Esophagus muscularis mucosa (tissue), 4 donors: ENCODE results near the gene RNF34. TPM values are rescaled to one million over a fixed set of nuclear protein-coding genes. Genes with fewer than 3 reads are reported as not detected.

ENCODE experiments used
- DNase-seq: peaks from one replicate; pipeline ENCODE4 v3.0.0-alpha.2; 2017; ENCODE audit errors: extremely low spot score
- H3K27ac ChIP-seq, 4 donors: fragments of 200-600 bp; sonication (generic); replicated peaks in 1 of 4; 1 replicate in 3 of 4; 2 replicates in 1 of 4; pipeline ENCODE4 v1.5.1; 2016 to 2019; ENCODE audit warnings: mild to moderate bottlenecking in 1 of 4
- H3K27me3 ChIP-seq, 4 donors: fragments of 200-600 bp; sonication (generic); one replicate each; pipeline versions ENCODE4 v1.5.1 to v1.6.0; 2016 to 2019
- H3K36me3 ChIP-seq, 4 donors: fragments of 200-600 bp; sonication (generic); one replicate each; pipeline ENCODE4 v1.5.1; 2016 to 2019
- H3K4me1 ChIP-seq, 4 donors: fragments of 200-600 bp; sonication (generic); one replicate each; pipeline ENCODE4 v1.5.1; 2016 to 2019
- H3K4me3 ChIP-seq, 4 donors: fragments of 200-600 bp; sonication (generic); 1 replicate in 2 of 4; 2 replicates in 2 of 4; pipeline ENCODE4 v1.5.1; 2016 to 2019; ENCODE audit warnings: mild to moderate bottlenecking in 4 of 4, moderate library complexity in 1 of 4
- H3K9me3 ChIP-seq, 4 donors: fragments of 200-600 bp; sonication (generic); 1 replicate in 3 of 4; 2 replicates in 1 of 4; pipeline ENCODE4 v1.5.1; 2016 to 2019
- CTCF ChIP-seq, 3 experiments: fragments of 200-600 bp in 2 of 3; fragments of 450-650 bp in 1 of 3; sonication (generic) in 2 of 3; IDR thresholded peaks; one replicate each; pipeline ENCODE4 v1.5.1; 2017 to 2019; ENCODE audit warnings: antibody characterized with exemption in 3 of 3, mild to moderate bottlenecking in 2 of 3, moderate library complexity in 1 of 3
- EP300 ChIP-seq: sonication (generic); formaldehyde crosslinking; IDR thresholded peaks from one replicate; pipeline ENCODE4 v1.6.1; 2017; ENCODE audit warnings: antibody characterized with exemption
- POLR2A ChIP-seq: fragments of 450-650 bp; IDR thresholded peaks from one replicate; pipeline ENCODE4 v1.6.1; 2017; ENCODE audit warnings: antibody characterized with exemption, moderate library complexity, mild to moderate bottlenecking, low read depth
- POLR2AphosphoS5 ChIP-seq, 2 donors: sonication (generic); formaldehyde crosslinking; IDR thresholded peaks; one replicate each; pipeline ENCODE4 v1.6.1; 2017; ENCODE audit warnings: antibody characterized with exemption in 2 of 2
- WGBS: methylation state at CpG from one replicate; pipeline ENCODE4 v1.1.5; 2018; 5-methylcytosine and 5-hydroxymethylcytosine counted together
- intact Hi-C: fragments of 100-400 bp; cut with DNase I; formaldehyde crosslinking; loops from one replicate; pipeline ENCODE4 v1.15.1; 2023
- total RNA-seq, 4 donors: library from RNA; depleted of rRNA; stranded (reverse); fragments of >200 nt; gene quantifications; one replicate each; pipeline versions ENCODE4 v1.1.0 to v1.2.1, GENCODE V29; 2016

The RNF34 gene
- total RNA-seq, 4 donors from 2014 or later = 39.6 to 69.9 (median 46.6) TPM

- WGBS = 84% methylated on average over 16 of the region's 16 CpGs
- no peak overlapping the region for H3K4me3 ChIP-seq
- H3K36me3 ChIP-seq = peaks cover 0 to 32% (median 19%) of the 10 kb centered on the region in 4 donors
- intact Hi-C loops = no loop called here
- H3K27me3 ChIP-seq = no peaks in the 10 kb centered on the region
- DNase-seq = no peak
- H3K4me1 ChIP-seq = peaks cover 0 to 21% (median 16%) of the 10 kb centered on the region in 4 donors
- H3K27ac ChIP-seq = no peak overlapping the region
- TF ChIP-seq CTCF (IDR thresholded peaks at IDR 0.05) (no peak), EP300 (no peak), POLR2AphosphoS5 (IDR thresholded peaks at IDR 0.05) (no peak), POLR2A (no peak)
- no peaks in the 10 kb centered on the region for H3K9me3 ChIP-seq
Measured at GRCh38 chr12:121448771-121449315, 48.9 kb downstream of the RNF34 start.

GRCh38 chr12:121451961-121452339, 52.0 kb downstream of the RNF34 start:
- Histone ChIP-seq H3K36me3 (peaks cover 0 to 17% (median 10%) of the 10 kb centered on the region in 4 donors), H3K27me3 (no peaks in the 10 kb centered on the region), H3K4me1 (peaks cover 0 to 21% (median 18%) of the 10 kb centered on the region in 4 donors), H3K9me3 (no peaks in the 10 kb centered on the region), H3K4me3 (no peak overlapping the region), H3K27ac (peak overlapping the region in 3 of 4 donors; percentile 28 to 44 (median 33))
- intact Hi-C loops = no loop called here
- 37% methylated on average over 4 of the region's 4 CpGs for WGBS
- no peak for DNase-seq
- TF ChIP-seq POLR2AphosphoS5 (IDR thresholded peaks at IDR 0.05) (no peak), POLR2A (no peak), CTCF (IDR thresholded peaks at IDR 0.05) (no peak), EP300 (no peak)

- Histone ChIP-seq H3K27me3 (no peaks in the 10 kb centered on the region), H3K27ac (peak overlapping the region in 2 of 4 donors; percentile 33 to 44), H3K36me3 (peaks cover 0 to 17% (median 10%) of the 10 kb centered on the region in 4 donors), H3K9me3 (no peaks in the 10 kb centered on the region), H3K4me3 (peak overlapping the region in 1 of 4 donors; percentile 15), H3K4me1 (peaks cover 0 to 21% (median 18%) of the 10 kb centered on the region in 4 donors)
- WGBS = 75% methylated on average over 11 of the region's 35 CpGs
- TF ChIP-seq EP300 (no peak), CTCF (IDR thresholded peaks at IDR 0.05) (no peak), POLR2AphosphoS5 (IDR thresholded peaks at IDR 0.05) (no peak), POLR2A (no peak)
- intact Hi-C loops = no loop called here
- no peak for DNase-seq
Measured at GRCh38 chr12:121452340-121452984, 52.5 kb downstream of the RNF34 start.

- Histone ChIP-seq H3K4me3 (no peak overlapping the region), H3K4me1 (peaks cover 0 to 21% (median 18%) of the 10 kb centered on the region in 4 donors), H3K9me3 (no peaks in the 10 kb centered on the region), H3K27me3 (no peaks in the 10 kb centered on the region), H3K36me3 (peaks cover 0 to 17% (median 10%) of the 10 kb centered on the region in 4 donors), H3K27ac (no peak overlapping the region)
- intact Hi-C loops = no loop called here
- no peak for DNase-seq
- TF ChIP-seq EP300 (no peak), POLR2AphosphoS5 (IDR thresholded peaks at IDR 0.05) (no peak), POLR2A (no peak), CTCF (IDR thresholded peaks at IDR 0.05) (no peak)
- WGBS = 95% methylated on average over 24 of the region's 39 CpGs
Measured at GRCh38 chr12:121452985-121453360, 53.1 kb downstream of the RNF34 start.
